Neural cell (in vitro differentiated cells): ENCODE results near the gene SLC15A2. TPM values are rescaled to one million over a fixed set of nuclear protein-coding genes. Genes with fewer than 3 reads are reported as not detected.

Experiments
- H2AFZ ChIP-seq: fragments of 200-600, 300-800 bp; sonication (generic), shearing (Covaris generic); 2 replicates; pipeline ENCODE4 v1.6.0; 2014; ENCODE audit warnings: low read depth, mild to moderate bottlenecking, antibody characterized with exemption, low read length, moderate library complexity
- H3F3A ChIP-seq: fragments of 200-600 bp; shearing (Covaris generic); 2 replicates; pipeline ENCODE4 v1.6.1; 2016; ENCODE audit warnings: mild to moderate bottlenecking, moderate library complexity, mixed read lengths, antibody characterized with exemption, low read length; ENCODE audit not compliant: insufficient read depth, poor library complexity, severe bottlenecking
- H3K27ac ChIP-seq: fragments of 200-600, 300-800 bp; sonication (generic), shearing (Covaris generic); 2 replicates; pipeline ENCODE4 v1.5.1; 2014; ENCODE audit warnings: mild to moderate bottlenecking, low read length, moderate library complexity
- H3K27me3 ChIP-seq: fragments of 300-800, 200-600 bp; sonication (generic), shearing (Covaris generic); 2 replicates; pipeline ENCODE4 v1.6.0; 2014; ENCODE audit warnings: mild to moderate bottlenecking, low read depth, low read length, moderate library complexity; ENCODE audit not compliant: insufficient read depth
- H3K36me3 ChIP-seq: fragments of 300-800, 200-600 bp; sonication (generic), shearing (Covaris generic); 2 replicates; pipeline ENCODE4 v1.5.1; 2014; ENCODE audit warnings: mild to moderate bottlenecking, antibody characterized with exemption, low read length, moderate library complexity; ENCODE audit not compliant: insufficient read depth
- H3K4me2 ChIP-seq: fragments of 300-800, 200-600 bp; sonication (generic), shearing (Covaris generic); 2 replicates; pipeline ENCODE4 v1.6.0; 2014; ENCODE audit warnings: mild to moderate bottlenecking, low read length
- H3K4me3 ChIP-seq: fragments of 300-800, 200-600 bp; sonication (generic), shearing (Covaris generic); 2 replicates; pipeline ENCODE4 v1.5.1; 2014; ENCODE audit warnings: mild to moderate bottlenecking, low read length, moderate library complexity
- H3K79me2 ChIP-seq: fragments of 200-600 bp; shearing (Covaris generic); replicated peaks from 2 replicates; pipeline ENCODE4 v1.6.0; 2014; ENCODE audit warnings: mild to moderate bottlenecking, low read length, moderate library complexity; ENCODE audit not compliant: insufficient read depth
- H3K9ac ChIP-seq: fragments of 300-800, 200-600 bp; sonication (generic), shearing (Covaris generic); 2 replicates; pipeline ENCODE4 v1.6.1; 2016; ENCODE audit warnings: mild to moderate bottlenecking, low read length, mixed read lengths
- H3K9me2 ChIP-seq: fragments of 200-600 bp; shearing (Covaris generic); 2 replicates; pipeline ENCODE4 v1.6.1; 2016; ENCODE audit warnings: mild to moderate bottlenecking, low read length, mixed read lengths; ENCODE audit not compliant: insufficient read depth
- H3K9me3 ChIP-seq: fragments of 200-600, 300-800 bp; sonication (generic), shearing (Covaris generic); 2 replicates; pipeline ENCODE4 v1.6.1; 2016; ENCODE audit warnings: mild to moderate bottlenecking, mixed run types, low read length, moderate library complexity, mixed read lengths
- H4K20me1 ChIP-seq: fragments of 200-600 bp; shearing (Covaris generic); 2 replicates; pipeline ENCODE4 v1.6.1; 2016; ENCODE audit warnings: mild to moderate bottlenecking, mixed run types; ENCODE audit not compliant: insufficient read depth
- CTCF ChIP-seq: fragments of 450-650 bp; IDR thresholded peaks from 2 replicates; pipeline ENCODE4 v1.5.1; 2014; ENCODE audit warnings: antibody characterized with exemption, mild to moderate bottlenecking, moderate library complexity; ENCODE audit not compliant: poor library complexity, severe bottlenecking
- EP300 ChIP-seq: fragments of 450-650 bp; conservative IDR thresholded peaks from 2 replicates; pipeline ENCODE4 v1.6.1; 2014; ENCODE audit warnings: antibody characterized with exemption, mild to moderate bottlenecking, moderate library complexity; ENCODE audit not compliant: poor library complexity, severe bottlenecking
- EZH2 ChIP-seq: fragments of 200-600, 300-800 bp; shearing (Covaris generic), sonication (generic); IDR thresholded peaks from 2 replicates; pipeline ENCODE4 v1.6.1; 2014; ENCODE audit warnings: antibody characterized with exemption, low read length, borderline replicate concordance, mild to moderate bottlenecking; ENCODE audit not compliant: insufficient read depth, poor library complexity, severe bottlenecking
- MXI1 ChIP-seq: fragments of 450-650 bp; conservative IDR thresholded peaks from 2 replicates; pipeline ENCODE4 v1.6.1; 2014; ENCODE audit warnings: antibody characterized with exemption, mild to moderate bottlenecking; ENCODE audit not compliant: poor library complexity, severe bottlenecking
- POLR2AphosphoS5 ChIP-seq: IDR thresholded peaks from 2 replicates; pipeline ENCODE4 v1.6.1; 2012
- RAD21 ChIP-seq: fragments of 450-650 bp; conservative IDR thresholded peaks from 2 replicates; pipeline ENCODE4 v1.6.1; 2014; ENCODE audit warnings: antibody characterized with exemption, mild to moderate bottlenecking, moderate library complexity
- REST ChIP-seq: IDR thresholded peaks from 2 replicates; pipeline ENCODE4 v1.6.1; 2012; ENCODE audit warnings: borderline replicate concordance
- SMC3 ChIP-seq: fragments of 450-650 bp; conservative IDR thresholded peaks from 2 replicates; pipeline ENCODE4 v1.6.1; 2014; ENCODE audit warnings: antibody characterized with exemption, mild to moderate bottlenecking, moderate library complexity; ENCODE audit not compliant: poor library complexity
- TAF1 ChIP-seq: IDR thresholded peaks from 2 replicates; pipeline ENCODE4 v1.6.1; 2012; ENCODE audit warnings: low read depth
- polyA plus RNA-seq: library from polyadenylated mRNA; depleted of rRNA; stranded (reverse); fragments of >200 nt; gene quantifications from 2 replicates; pipeline ENCODE4 v1.2.3, GENCODE V29; 2014

The SLC15A2 gene
- polyA plus RNA-seq, 1 donor from 2014 or later, result 1.6 TPM

DNA sequence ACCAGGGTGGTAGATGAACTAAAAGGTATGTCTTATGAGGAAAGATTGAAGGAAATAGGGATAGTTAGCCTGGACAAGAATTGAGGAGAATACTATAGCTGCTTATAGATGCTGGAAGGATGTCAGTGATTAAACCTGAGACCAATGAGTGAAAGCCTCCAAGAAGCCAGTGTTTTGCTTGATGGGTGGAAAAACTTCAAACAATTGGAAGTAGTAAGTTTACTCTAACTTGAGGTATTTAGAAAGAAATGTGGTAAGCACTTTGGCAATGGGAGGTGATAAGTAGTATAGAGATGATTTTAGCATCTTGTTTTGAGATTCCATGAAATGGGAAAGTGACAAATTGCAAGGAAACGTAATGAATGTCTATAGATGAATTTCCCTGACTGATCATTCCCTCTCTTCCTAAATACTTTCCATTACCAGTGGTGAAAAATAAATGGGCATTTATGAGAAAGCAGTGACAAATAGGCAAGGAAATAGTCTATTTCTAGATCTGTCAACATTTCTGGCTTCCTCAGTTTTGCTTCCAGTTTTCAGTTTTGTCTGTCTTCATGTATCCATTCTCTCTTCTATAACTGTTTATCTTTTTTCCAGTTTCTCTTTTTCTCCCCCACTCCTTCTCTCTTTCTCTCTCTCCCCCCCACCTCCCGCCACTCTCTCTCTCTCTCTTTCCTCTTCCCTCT lies 19.2 kb downstream of the SLC15A2 start:
- no peaks in the 10 kb centered on the region for H3K27me3 ChIP-seq
- H3K4me3 ChIP-seq, result no peak overlapping the region
- no peak overlapping the region for H3K27ac ChIP-seq
- no peak overlapping the region for H3K4me2 ChIP-seq
- no peaks in the 10 kb centered on the region for H3K79me2 ChIP-seq
- H3F3A ChIP-seq, result no peaks in the 10 kb centered on the region
- H3K9me3 ChIP-seq, result no peaks in the 10 kb centered on the region
- no peaks in the 10 kb centered on the region for H4K20me1 ChIP-seq
- no peaks in the 10 kb centered on the region for H3K36me3 ChIP-seq
- no peaks in the 10 kb centered on the region for H3K9me2 ChIP-seq
- TF ChIP-seq RAD21, result no peak
- H2AFZ ChIP-seq, result no peak overlapping the region
- no peak overlapping the region for H3K9ac ChIP-seq

DNA sequence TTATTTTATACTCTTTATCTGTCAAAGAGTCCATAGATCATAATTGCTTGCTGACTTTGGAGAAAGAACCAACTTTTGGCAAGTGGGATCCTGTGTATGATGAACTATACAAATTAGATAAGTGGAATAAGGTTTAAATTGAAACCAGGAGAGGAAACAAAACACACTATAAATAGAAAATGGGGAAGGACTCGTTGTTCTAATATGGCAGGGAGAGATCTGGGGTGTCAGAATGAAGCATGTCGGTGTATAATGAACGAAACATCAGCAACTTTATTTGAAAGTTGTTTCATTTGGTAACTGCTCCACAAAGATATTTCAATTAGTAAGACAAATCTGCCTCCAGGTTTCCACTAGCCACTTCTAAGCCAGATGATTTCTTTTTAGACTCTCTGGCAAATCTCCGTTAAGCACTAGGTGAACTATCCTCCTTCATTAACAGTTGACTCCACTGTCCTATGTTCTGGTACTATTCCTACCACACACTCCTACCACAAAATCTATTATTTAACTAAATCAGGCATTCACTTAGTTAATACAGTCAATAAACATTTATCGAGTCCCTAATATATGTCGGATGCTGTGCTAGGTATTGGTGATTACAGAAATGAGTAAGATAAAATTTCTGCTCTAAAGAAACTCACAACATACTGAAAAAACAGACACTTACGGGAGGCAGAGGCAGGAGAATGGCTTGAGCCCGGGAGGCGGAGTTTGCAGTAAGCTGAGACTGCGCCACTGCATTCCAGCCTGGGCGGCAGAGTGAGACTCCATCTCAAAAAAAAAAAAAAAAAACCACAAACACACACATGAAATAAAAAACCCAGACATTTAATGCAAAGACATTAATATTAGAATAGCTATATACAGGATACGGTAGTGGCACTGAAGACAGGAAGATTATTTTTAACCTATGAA lies 20.1 kb downstream of the SLC15A2 start:
- H3K9me3 ChIP-seq, result no peaks in the 10 kb centered on the region
- no peaks in the 10 kb centered on the region for H3F3A ChIP-seq
- no peak overlapping the region for H3K4me3 ChIP-seq
- no peaks in the 10 kb centered on the region for H3K27me3 ChIP-seq
- no peak overlapping the region for H3K4me2 ChIP-seq
- no peak for TF ChIP-seq CTCF
- no peak for TF ChIP-seq EZH2
- no peak for TF ChIP-seq EP300
- TF ChIP-seq POLR2AphosphoS5, result no peak
- TF ChIP-seq SMC3, result no peak
- no peak for TF ChIP-seq RAD21
- no peak for TF ChIP-seq REST
- TF ChIP-seq TAF1, result no peak
- TF ChIP-seq MXI1, result no peak
- H3K9ac ChIP-seq, result no peak overlapping the region
- no peaks in the 10 kb centered on the region for H3K9me2 ChIP-seq
- H3K27ac ChIP-seq, result no peak overlapping the region
- H3K36me3 ChIP-seq, result no peaks in the 10 kb centered on the region
- no peaks in the 10 kb centered on the region for H4K20me1 ChIP-seq
- no peaks in the 10 kb centered on the region for H3K79me2 ChIP-seq
- H2AFZ ChIP-seq, result no peak overlapping the region
